ENCODE results near the gene VTN. TPM values are rescaled to one million over a fixed set of nuclear protein-coding genes. Genes with fewer than 3 reads are reported as not detected.

The VTN gene
- total RNA-seq, 1 experiment from 2014 or later = not detected

DNA sequence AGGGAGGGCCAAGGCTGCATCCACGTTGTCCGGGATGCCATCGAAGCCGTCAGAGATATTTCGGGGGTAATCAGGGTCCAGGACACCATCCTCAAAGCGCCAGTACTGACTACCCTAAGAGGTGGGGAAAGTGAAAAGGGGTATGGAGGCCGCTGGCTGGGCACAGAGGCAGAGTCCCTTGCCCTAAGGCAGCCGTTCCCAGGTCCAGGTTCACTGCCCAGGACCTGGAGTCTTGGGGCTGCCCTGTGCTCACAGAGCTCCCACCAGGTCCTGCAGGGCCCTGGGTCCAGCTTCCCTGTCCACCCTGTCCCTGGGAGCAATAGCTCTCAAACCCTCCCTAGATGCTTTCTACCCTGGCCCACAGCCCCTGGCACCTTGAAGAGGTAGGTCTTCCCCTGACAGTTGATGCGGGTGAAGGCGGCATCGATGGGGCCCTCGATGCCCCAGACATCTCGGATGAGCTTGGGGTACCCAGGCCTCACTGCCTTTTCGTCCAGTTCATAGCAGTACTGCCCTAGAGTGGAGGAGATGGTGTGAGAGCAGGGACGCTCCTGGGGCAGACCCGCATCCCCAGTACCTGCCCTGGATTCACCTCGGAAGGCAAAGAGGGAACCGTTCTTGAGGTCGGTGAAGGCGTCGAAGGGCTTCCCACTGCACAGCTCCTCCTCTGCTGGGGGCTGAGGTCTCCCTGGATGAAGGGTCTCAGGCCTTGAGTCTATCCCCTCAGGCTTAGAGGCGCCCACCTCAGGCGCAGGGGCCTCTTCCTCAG, 1.0 kb downstream of the VTN start:
- peaks cover 16% of the 10 kb centered on the region for H3K36me3 Mint-ChIP-seq (ENCODE audit: insufficient read depth, unreplicated experiment)
- no peaks in the 10 kb centered on the region for H3K9me3 Mint-ChIP-seq (ENCODE audit: low read depth, unreplicated experiment)

DNA sequence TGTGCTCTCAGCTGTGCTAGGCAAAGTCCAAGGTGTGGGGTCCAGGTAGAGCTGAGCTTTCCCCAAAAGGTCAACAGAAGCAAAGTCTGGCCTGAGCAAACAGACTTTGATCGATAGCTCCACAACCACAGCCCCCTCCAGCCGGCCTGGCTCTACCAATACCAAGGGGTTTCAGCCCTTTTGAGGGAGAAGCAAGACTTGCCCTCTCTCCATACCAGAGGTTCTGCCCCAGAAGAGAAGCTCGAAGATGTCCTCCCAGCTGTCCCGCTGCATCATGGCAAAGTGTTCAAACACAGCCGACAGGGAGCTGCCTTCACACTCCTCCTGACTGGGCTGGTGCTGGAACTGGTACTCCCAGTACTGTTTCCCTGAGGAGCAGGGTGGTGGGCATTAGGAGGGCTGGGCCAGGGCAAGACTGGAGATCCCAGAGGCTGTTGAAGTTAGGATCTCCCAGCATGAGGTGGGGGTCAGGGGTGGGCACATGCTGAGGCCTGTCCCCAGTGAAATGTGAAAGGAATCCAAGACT, 1.7 kb downstream of the VTN start:
- H3K36me3 Mint-ChIP-seq (ENCODE audit: insufficient read depth, unreplicated experiment) = peaks cover 22% of the 10 kb centered on the region
- H3K27ac Mint-ChIP-seq (ENCODE audit: unreplicated experiment) = no peak overlapping the region
- no peak for DNase-seq
- intact Hi-C loops (cut with micrococcal nuclease; ENCODE audit: unreplicated experiment) = no loop called here
- CTCF ChIA-PET = interaction anchor here (1.0 kb wide), 1 partner anchor 22 kb away, joined by 3 read pairs; no protein-coding TSS in a partner anchor
- H3K4me3 Mint-ChIP-seq (ENCODE audit: low read depth, unreplicated experiment) = no peak overlapping the region
- no TSS peak for BruUV-seq (replicated peaks)
- peaks cover 7% of the 10 kb centered on the region for H3K27me3 Mint-ChIP-seq (ENCODE audit: unreplicated experiment)
- TF ChIP-seq, protein P1, sequence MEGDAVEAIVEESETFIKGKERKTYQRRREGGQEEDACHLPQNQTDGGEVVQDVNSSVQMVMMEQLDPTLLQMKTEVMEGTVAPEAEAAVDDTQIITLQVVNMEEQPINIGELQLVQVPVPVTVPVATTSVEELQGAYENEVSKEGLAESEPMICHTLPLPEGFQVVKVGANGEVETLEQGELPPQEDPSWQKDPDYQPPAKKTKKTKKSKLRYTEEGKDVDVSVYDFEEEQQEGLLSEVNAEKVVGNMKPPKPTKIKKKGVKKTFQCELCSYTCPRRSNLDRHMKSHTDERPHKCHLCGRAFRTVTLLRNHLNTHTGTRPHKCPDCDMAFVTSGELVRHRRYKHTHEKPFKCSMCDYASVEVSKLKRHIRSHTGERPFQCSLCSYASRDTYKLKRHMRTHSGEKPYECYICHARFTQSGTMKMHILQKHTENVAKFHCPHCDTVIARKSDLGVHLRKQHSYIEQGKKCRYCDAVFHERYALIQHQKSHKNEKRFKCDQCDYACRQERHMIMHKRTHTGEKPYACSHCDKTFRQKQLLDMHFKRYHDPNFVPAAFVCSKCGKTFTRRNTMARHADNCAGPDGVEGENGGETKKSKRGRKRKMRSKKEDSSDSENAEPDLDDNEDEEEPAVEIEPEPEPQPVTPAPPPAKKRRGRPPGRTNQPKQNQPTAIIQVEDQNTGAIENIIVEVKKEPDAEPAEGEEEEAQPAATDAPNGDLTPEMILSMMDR (IDR thresholded peaks at IDR 0.05; ENCODE audit: unreplicated experiment) = no peak
- H3K4me1 Mint-ChIP-seq (ENCODE audit: low read depth, unreplicated experiment) = peaks cover 14% of the 10 kb centered on the region
- H3K9me3 Mint-ChIP-seq (ENCODE audit: low read depth, unreplicated experiment) = no peaks in the 10 kb centered on the region

More for the DNA sequence above, 1.0 kb downstream of the VTN start:
- CTCF ChIA-PET = no interaction called here
- intact Hi-C loops (cut with micrococcal nuclease; ENCODE audit: unreplicated experiment) = no loop called here
- DNase-seq = no peak
- Mint-ChIP-seq H3K27ac (ENCODE audit: unreplicated experiment) (no peak overlapping the region), H3K4me1 (ENCODE audit: low read depth, unreplicated experiment) (peaks cover 14% of the 10 kb centered on the region), H3K27me3 (ENCODE audit: unreplicated experiment) (peaks cover 12% of the 10 kb centered on the region), H3K4me3 (ENCODE audit: low read depth, unreplicated experiment) (no peak overlapping the region)
- TF ChIP-seq, protein P1 (IDR thresholded peaks at IDR 0.05; ENCODE audit: unreplicated experiment) = no peak
- no TSS peak for BruUV-seq (replicated peaks)

DNA sequence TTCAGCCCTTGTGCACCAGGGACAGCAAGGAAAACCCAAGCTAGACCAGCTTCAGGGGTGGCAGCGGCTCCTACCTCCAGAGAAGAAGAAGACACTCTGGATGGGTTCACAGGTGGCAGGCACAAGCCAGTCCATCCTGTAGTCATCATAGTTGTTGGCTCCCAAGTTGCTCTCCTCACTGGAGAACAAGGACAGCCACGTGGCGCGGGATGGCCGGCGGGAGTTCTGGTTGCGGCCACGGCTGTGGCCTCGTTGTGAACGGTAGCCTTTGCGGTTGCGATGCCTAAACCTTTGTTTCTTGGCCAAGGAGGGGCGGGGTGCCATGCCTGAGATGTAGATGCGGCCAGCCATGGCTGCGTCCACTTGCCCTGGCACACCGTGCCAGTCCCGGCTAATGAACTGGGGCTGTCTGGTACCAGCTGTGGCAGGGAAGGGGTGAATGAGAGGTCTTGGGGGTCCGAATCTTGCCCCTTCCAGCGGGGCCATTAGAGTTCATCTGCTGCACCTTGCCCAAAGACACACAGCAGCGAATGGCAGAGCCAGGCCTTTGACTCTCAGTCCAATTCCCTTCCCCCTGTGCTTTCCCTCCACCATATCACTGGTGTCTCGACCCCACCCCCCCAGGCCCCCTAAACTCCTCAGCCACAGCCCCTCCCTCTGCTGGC, 2.3 kb downstream of the VTN start:
- BruUV-seq (replicated peaks) = no TSS peak
- intact Hi-C loops (cut with micrococcal nuclease; ENCODE audit: unreplicated experiment) = no loop called here
- no peak overlapping the region for H3K27ac Mint-ChIP-seq (ENCODE audit: unreplicated experiment)
- H3K4me1 Mint-ChIP-seq (ENCODE audit: low read depth, unreplicated experiment) = peaks cover 14% of the 10 kb centered on the region
- DNase-seq = no peak
- CTCF ChIA-PET = interaction anchor here (1.0 kb wide), 1 partner anchor 21 kb away, joined by 3 read pairs; no protein-coding TSS in a partner anchor
- H3K36me3 Mint-ChIP-seq (ENCODE audit: insufficient read depth, unreplicated experiment) = peaks cover 20% of the 10 kb centered on the region
- TF ChIP-seq, protein P1 (IDR thresholded peaks at IDR 0.05; ENCODE audit: unreplicated experiment) = no peak
- peaks cover 1% of the 10 kb centered on the region for H3K27me3 Mint-ChIP-seq (ENCODE audit: unreplicated experiment)
- H3K4me3 Mint-ChIP-seq (ENCODE audit: low read depth, unreplicated experiment) = no peak overlapping the region
- H3K9me3 Mint-ChIP-seq (ENCODE audit: low read depth, unreplicated experiment) = no peaks in the 10 kb centered on the region

DNA sequence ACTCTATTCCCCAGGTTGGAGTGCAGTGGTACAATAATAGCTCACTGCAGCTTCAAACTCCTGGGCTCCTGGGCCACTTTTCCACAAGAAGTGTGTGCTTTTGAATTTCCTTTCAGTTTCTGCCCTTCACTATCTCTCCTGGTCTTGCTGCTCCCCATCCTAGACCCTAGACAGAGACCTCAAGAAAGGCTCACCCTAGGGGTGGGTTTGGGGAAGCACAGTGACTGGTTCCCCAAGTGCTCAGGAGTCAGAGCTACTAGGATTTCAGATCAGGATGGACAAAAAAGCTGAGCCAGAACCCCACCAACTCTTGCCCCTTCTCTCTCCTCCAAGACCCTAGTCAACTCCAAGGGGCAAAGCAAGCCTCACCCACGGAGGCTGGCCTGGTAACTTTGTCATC, 3.5 kb downstream of the VTN start:
- CTCF ChIA-PET = interaction anchor here (0.6 kb wide), 1 partner anchor 15 kb away, joined by 3 read pairs; no protein-coding TSS in a partner anchor
- no peak for DNase-seq
- TF ChIP-seq, protein P1 (IDR thresholded peaks at IDR 0.05; ENCODE audit: unreplicated experiment) = no peak
- no TSS peak for BruUV-seq (replicated peaks)
- no peak overlapping the region for H3K27ac Mint-ChIP-seq (ENCODE audit: unreplicated experiment)
- peaks cover 14% of the 10 kb centered on the region for H3K4me1 Mint-ChIP-seq (ENCODE audit: low read depth, unreplicated experiment)
- H3K36me3 Mint-ChIP-seq (ENCODE audit: insufficient read depth, unreplicated experiment) = peaks cover 16% of the 10 kb centered on the region
- H3K4me3 Mint-ChIP-seq (ENCODE audit: low read depth, unreplicated experiment) = no peak overlapping the region
- no peaks in the 10 kb centered on the region for H3K9me3 Mint-ChIP-seq (ENCODE audit: low read depth, unreplicated experiment)
- no peaks in the 10 kb centered on the region for H3K27me3 Mint-ChIP-seq (ENCODE audit: unreplicated experiment)
- intact Hi-C loops (cut with micrococcal nuclease; ENCODE audit: unreplicated experiment) = no loop called here

All from Calu3 (cell line).